Measurements from ENCODE around the gene REC8. TPM values are rescaled to one million over a fixed set of nuclear protein-coding genes. Genes with fewer than 3 reads are reported as not detected.

The REC8 gene
- total RNA-seq, 1 experiment from 2014 or later: 9.8 TPM

GRCh38 chr14:24122898-24123297, 49.0 kb upstream of the REC8 start:
- in situ Hi-C loops (cut with HindIII; ENCODE audit: low pct_unique_long_range_greater_than_20kb, low sequenced_read_pairs): no loop called here

GRCh38 chr14:24123424-24124417, 48.2 kb upstream of the REC8 start:
- ChIA-PET CTCF (no interaction called here), POLR2A (no interaction called here)
- intact Hi-C loops (cut with micrococcal nuclease; ENCODE audit: unreplicated experiment) (no loop called here), in situ Hi-C loops (cut with HindIII; ENCODE audit: low pct_unique_long_range_greater_than_20kb, low sequenced_read_pairs) (no loop called here)
- TF ChIP-seq REST (IDR thresholded peaks at IDR 0.05; ENCODE audit: insufficient read depth in 1 of 2, low read depth in 2 of 2, low read length in 1 of 2) (no peak), TCF7L2 (IDR thresholded peaks at IDR 0.05; ENCODE audit: low read depth, low read length) (no peak), SIN3A (IDR thresholded peaks at IDR 0.05; ENCODE audit: borderline replicate concordance, insufficient read depth, low read depth, low read length) (no peak), POLR2AphosphoS5 (IDR thresholded peaks at IDR 0.05; ENCODE audit: low read depth, low read length) (no peak), CTCF (IDR thresholded peaks at IDR 0.05) (no peak)
- Histone ChIP-seq H3K9me3 (ENCODE audit: control insufficient read depth, insufficient read depth, low read depth, low read length) (no peaks in the 10 kb centered on the region), H3K27me3 (ENCODE audit: control insufficient read depth, insufficient read depth, low read length) (no peaks in the 10 kb centered on the region), H3K4me3 (ENCODE audit: low read depth in 2 of 2, low read length in 2 of 2) (no peak overlapping the region), H3K36me3 (ENCODE audit: control insufficient read depth, insufficient read depth, low read length) (peaks cover 2% of the 10 kb centered on the region; the same call in 1 of the 2 replicates), H3K27ac (ENCODE audit: low read length) (no peak overlapping the region), H3K4me1 (ENCODE audit: control insufficient read depth, insufficient read depth, low read length) (no peaks in the 10 kb centered on the region)
- no TSS peak for BruUV-seq (replicated peaks)
- no peak for ATAC-seq
- DNase-seq (ENCODE audit: low read depth, low spot score): no peak

More at GRCh38 chr14:24122898-24123297, 49.0 kb upstream of the REC8 start:
- ATAC-seq (no peak), DNase-seq (ENCODE audit: low read depth, low spot score) (no peak)
- Histone ChIP-seq H3K27ac (ENCODE audit: low read length) (no peak overlapping the region), H3K4me3 (ENCODE audit: low read depth in 2 of 2, low read length in 2 of 2) (no peak overlapping the region), H3K9me3 (ENCODE audit: control insufficient read depth, insufficient read depth, low read depth, low read length) (no peaks in the 10 kb centered on the region), H3K27me3 (ENCODE audit: control insufficient read depth, insufficient read depth, low read length) (no peaks in the 10 kb centered on the region), H3K36me3 (ENCODE audit: control insufficient read depth, insufficient read depth, low read length) (peaks cover 2% of the 10 kb centered on the region), H3K4me1 (ENCODE audit: control insufficient read depth, insufficient read depth, low read length) (no peaks in the 10 kb centered on the region)
- ChIA-PET POLR2A (no interaction called here), CTCF (no interaction called here)
- BruUV-seq (replicated peaks): no TSS peak
- intact Hi-C loops (cut with micrococcal nuclease; ENCODE audit: unreplicated experiment): no loop called here
- TF ChIP-seq SIN3A (IDR thresholded peaks at IDR 0.05; ENCODE audit: borderline replicate concordance, insufficient read depth, low read depth, low read length): no peak

- Histone ChIP-seq H3K27ac (ENCODE audit: low read length) (no peak overlapping the region), H3K4me3 (ENCODE audit: low read depth in 2 of 2, low read length in 2 of 2) (no peak overlapping the region), H3K36me3 (ENCODE audit: control insufficient read depth, insufficient read depth, low read length) (no peaks in the 10 kb centered on the region), H3K4me1 (ENCODE audit: control insufficient read depth, insufficient read depth, low read length) (no peaks in the 10 kb centered on the region), H3K9me3 (ENCODE audit: control insufficient read depth, insufficient read depth, low read depth, low read length) (no peaks in the 10 kb centered on the region), H3K27me3 (ENCODE audit: control insufficient read depth, insufficient read depth, low read length) (no peaks in the 10 kb centered on the region)
- no peak for ATAC-seq
- CTCF ChIA-PET: no interaction called here
- intact Hi-C loops (cut with micrococcal nuclease; ENCODE audit: unreplicated experiment): no loop called here
- DNase-seq (ENCODE audit: low read depth, low spot score): no peak
- BruUV-seq (replicated peaks): no TSS peak
- POLR2A ChIA-PET: interaction anchor here (0.6 kb wide), 1 partner anchor 272 kb away, joined by 16 read pairs; the partner anchor contains the start of gene NYNRIN
- TF ChIP-seq CTCF (IDR thresholded peaks at IDR 0.05) (no peak), REST (IDR thresholded peaks at IDR 0.05; ENCODE audit: insufficient read depth in 1 of 2, low read depth in 2 of 2, low read length in 1 of 2) (no peak), TCF7L2 (IDR thresholded peaks at IDR 0.05; ENCODE audit: low read depth, low read length) (no peak), POLR2AphosphoS5 (IDR thresholded peaks at IDR 0.05; ENCODE audit: low read depth, low read length) (no peak), SIN3A (IDR thresholded peaks at IDR 0.05; ENCODE audit: borderline replicate concordance, insufficient read depth, low read depth, low read length) (no peak)
- in situ Hi-C loops (cut with HindIII; ENCODE audit: low pct_unique_long_range_greater_than_20kb, low sequenced_read_pairs): no loop called here
These were observed 44.9 kb upstream of the REC8 start for GRCh38 chr14:24126939-24127338.
